Inflammatory macrophage treated with lipopolysaccharide for 4 hours (primary cell): ENCODE data around the gene HDAC4.
A peak's percentile ranks its signal among the peaks of the same experiment; 100 is the strongest.
"Not testable (repeated sequence)": the region's sequence is repeated elsewhere in the genome, so short reads cannot be mapped to it uniquely, and the experiment has no call there.

ENCODE experiments used
- DNase-seq: peaks from one replicate; pipeline ENCODE4 v3.0.0-alpha.2; 2020

HDAC4 gene

GRCh38 chr2:239051891-239052445 is 348.9 kb downstream of the HDAC4 start:
- no peak for DNase-seq

GRCh38 chr2:239050252-239050649 is 350.6 kb downstream of the HDAC4 start:
- DNase-seq = no peak

- no peak for DNase-seq
Measured at GRCh38 chr2:239049421-239050251, 351.2 kb downstream of the HDAC4 start.

DNA sequence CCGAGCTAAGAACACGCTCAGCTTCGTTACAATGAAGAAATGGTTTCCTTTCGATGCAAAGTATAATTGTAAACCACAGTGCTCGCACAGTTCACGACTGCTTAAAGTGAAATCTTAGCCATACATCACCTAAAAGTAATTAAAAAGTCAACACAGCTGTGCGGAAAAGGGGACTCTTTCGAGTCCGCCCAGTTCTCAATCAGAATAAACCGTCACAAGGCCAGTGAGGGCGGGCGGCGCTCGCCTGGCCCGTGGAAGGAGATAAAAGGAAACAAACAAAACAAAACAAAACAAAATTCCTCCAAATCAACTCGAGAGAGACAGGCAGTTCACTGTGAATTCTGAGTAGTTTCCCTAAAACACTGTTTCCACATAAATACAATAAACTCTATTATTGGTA is 352.1 kb downstream of the HDAC4 start:
- DNase-seq = no peak

GRCh38 chr2:239047861-239048260 is 353.0 kb downstream of the HDAC4 start:
- no peak for DNase-seq

DNA sequence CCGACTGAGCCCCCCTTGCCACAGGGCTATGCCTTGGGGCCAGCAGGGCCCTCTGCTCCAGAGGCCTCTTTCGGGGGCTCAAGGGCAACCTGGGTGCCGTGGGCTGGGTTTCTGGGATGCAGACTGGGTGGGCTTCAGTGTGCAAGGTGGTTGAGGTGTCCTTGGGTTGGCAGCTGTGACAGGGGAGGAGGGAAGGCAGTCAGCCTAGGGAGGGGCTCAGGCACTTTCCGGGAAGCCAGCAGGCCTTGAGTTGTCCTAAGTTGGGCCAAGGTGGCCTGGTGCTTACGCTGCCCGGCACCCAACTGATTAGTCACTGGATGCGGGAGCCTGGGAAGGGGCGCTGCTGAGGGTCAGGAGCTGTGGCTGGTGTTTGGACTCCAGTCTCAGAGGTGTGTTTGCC is 353.4 kb downstream of the HDAC4 start:
- DNase-seq = no peak

GRCh38 chr2:239046822-239047221 is 354.0 kb downstream of the HDAC4 start:
- DNase-seq = no peak

DNA sequence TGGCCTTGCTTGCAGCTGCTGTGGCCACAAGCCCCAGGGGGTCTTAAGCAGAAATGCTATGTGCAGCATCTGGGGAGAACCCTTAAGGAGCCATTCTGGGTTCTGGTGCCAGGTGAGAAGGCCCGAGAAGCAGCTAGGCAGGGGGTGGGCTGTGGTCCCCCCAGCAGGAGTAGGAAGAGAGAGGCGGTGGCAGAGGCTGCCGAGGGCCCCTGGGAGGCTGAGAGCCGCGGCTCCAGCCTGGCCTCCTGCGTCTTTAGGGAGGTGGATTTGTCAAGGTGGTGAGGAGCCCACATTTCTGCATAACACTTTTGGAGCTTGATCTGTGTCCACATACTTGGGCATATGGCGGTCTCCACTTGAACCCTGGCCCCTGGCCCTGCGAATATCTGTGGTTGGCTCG is 356.5 kb downstream of the HDAC4 start:
- DNase-seq = no peak

DNA sequence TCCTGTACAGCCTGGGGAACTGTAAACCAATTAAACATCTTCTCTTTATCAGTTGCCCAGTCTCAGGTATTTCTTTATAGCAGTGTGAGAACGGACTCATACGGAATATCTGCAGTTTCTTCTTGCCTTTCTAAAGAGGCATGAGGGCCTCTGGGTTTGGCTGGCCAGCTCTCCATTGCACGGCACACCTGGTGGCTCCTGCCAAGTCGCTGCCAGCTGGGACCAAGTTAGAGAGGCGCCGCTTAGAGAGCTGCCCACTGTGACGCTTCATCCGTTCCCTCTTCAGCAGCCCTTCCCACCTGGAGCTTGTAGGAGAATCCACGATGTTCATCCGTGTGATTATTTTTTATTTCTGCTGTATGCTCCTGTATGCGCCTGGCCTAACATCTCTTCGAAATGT is 357.5 kb downstream of the HDAC4 start:
- no peak for DNase-seq

DNA sequence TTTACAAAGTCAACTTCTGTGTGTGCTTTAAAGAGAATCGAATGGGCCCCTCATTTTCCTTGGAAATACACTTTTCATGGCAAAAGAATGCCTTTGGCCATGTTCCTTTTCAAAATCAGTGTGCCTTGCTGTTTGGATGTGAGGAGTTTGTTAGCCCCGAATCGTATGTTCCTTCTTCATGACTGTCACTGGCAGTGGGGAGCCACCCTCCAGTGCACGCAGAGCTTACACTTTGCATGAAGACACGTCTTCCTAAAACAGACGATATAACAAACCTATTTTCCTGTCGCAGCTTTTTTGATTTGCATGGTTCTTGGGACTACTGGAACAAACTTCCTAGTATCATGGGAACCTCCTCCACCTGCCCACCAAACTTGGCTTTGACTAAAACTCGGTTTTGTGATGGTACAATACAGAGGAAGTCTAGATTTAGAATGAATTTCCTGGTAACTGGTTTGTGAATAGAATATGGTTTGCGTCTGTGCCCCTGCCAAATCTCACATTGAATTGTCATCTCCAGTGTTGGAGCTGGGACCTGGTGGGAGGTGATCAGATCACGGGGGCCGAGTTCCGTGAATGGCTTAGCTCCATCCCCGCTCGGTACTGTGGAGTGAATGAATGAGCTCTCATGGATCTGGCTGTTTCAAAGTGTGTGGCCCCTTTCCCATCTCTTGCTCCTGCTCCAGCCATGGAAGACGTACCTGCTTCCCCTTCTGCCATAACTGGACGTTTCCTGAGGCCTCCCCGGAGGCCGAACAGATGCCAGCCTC is 358.1 kb downstream of the HDAC4 start:
- no peak for DNase-seq

DNA sequence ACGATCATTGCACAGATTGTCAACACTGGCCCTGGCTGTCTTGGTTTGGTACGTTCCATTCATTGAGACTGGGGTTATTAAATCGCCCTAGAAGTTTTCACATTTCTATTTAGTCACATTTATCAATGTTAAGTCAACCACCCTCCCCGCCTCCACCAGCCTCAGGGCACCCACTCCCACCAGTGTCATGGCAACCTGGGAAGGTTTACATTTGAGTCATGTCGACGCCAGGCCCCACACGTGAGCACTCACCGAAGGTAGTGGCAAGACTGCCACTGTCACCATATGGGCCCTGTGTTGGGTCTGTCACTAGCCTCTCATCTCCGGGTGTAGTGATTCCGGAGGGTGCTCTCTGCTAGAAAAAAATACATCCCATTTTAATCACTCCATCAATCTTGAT is 358.8 kb downstream of the HDAC4 start:
- DNase-seq = no peak

DNA sequence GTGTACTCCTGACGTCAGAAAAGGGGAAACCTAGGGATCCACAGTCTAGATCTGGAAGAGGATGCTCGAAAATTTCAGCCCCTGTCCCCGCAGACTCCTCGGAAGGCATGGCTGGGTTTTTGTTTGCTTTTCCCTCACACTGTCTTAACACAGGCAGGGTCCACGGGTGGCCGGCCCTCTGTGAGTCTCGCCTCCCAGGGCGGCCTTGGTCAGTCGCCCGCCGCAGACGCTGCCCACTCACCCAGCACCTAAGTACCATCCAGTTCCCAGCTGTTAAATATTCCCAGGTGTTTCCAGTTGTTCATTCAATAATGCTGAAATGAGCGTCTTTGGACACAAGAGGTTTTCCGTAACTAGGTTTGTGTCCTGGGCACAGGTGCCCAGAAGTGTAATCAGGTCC is 359.8 kb downstream of the HDAC4 start:
- DNase-seq = no peak

GRCh38 chr2:239040152-239040761 is 360.6 kb downstream of the HDAC4 start:
- DNase-seq = no peak

DNA sequence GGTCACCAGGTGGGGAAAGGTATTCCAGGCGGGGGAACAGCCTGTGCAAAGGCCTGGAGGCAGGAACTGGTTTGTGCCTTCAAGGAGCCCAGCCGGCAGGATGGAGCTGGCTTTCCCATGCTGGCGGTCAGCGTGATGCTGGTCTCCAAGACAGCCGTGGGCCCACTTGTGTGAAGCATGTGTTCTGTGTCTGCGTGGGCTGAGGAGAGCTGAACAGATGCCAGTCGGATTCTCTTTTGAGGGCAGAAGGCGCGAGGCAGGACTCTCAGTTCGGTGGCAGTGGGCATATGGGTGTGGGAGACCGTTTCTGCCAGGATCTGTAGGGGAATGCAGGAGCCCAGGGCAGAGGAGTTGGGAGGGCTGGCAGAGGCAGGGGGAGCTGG is 361.4 kb downstream of the HDAC4 start:
- DNase-seq = no peak

GRCh38 chr2:239038773-239039478 is 361.9 kb downstream of the HDAC4 start:
- DNase-seq = no peak

- not testable (repeated sequence) for DNase-seq
Measured at GRCh38 chr2:239038284-239038683, 362.5 kb downstream of the HDAC4 start.

- DNase-seq = no peak
Measured at GRCh38 chr2:239037559-239037910, 363.3 kb downstream of the HDAC4 start.

DNA sequence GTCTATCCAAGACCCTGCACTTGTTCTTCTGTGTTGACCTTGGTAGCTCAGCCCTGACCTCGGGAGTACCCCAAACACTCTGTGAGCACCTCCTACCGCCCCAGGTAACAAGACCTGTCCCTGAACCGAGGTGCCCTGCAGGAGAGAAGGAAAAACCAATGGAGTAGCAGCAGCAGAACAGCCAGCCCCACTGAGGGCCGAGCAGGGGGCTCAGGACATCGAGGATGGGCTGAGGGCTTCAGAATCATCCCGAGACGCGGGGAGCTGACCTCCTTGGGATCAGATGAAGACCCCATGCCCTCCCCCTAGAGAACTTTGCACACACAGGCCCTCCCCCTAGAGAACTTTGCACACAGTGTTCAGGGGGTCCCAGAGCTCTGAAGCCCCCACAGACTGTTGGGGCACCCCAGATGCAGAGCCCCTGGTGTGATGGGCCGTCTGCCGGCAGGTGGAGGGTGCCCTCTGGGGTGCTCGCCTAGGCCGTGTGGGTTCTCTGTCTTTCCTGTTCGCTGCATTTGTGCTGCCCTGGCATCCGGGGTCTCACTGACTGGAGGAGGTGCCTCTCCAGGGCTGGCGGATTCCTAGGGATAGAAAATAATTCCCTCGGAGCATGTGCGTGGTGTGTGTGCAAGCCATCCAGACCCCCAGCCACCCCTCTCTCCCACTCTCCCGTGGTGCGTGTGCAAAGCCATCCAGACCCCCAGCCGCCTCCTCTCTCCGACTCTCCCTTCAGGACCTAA is 363.8 kb downstream of the HDAC4 start:
- DNase-seq = no peak

DNA sequence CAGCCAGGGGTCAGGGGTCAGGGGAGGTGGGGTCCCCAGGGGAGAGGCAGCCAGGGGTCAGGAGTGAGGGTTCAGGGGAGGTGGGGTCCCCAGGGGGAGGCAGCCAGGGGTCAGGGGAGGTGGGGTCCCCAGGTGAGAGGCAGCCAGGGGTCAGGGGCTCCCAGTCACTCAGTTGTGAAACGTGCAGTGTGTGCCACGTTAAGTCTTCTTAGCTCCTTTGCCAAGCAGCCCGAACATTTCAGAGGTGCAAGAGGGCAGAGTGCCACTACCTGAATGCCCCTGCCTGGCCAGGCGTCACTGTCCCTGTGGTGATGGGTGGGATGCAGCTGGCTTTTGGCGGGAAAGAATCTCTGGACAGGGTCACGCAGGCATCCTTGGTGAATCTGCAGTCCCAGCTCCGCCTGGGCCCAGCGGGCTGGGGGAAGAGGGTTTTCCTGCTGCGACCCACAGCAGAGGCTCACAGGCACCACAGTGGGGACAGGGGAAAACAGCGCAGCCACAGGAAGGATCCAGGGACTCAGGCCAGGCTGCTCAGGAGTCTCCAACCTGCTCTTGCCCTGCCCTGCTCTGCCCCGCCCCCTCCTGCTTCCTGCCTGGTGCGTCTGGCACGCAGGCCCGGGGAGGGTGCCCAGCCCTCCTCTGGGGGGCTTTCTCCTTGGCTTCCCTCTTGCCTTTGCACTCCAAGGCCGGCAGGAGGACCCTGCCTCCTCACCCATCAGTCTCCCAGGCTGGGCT is 364.7 kb downstream of the HDAC4 start:
- DNase-seq = no peak

DNA sequence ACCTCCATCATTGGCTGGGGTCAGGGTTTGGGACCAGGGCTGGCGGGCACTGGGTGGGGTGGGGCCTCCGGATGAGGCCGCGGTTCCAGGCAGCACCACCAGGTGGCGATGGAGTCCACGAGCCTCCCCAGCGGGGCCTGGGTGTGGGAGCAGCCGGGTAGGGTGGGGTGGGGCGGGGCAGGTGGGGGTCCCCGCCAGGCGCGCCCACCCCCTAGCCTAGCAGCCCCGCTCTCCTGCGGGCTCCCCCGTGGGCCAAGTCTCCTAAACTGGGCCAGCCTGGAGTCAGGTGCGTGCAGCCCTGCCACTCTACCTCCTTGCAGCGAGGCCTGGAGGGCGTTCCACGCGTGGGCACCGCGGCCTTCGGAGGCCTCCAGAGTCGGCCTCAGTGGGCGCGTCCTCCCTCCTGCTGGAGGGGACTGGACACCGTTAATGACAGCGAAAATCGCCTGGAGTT is 365.4 kb downstream of the HDAC4 start:
- peak; percentile 5 for DNase-seq

DNA sequence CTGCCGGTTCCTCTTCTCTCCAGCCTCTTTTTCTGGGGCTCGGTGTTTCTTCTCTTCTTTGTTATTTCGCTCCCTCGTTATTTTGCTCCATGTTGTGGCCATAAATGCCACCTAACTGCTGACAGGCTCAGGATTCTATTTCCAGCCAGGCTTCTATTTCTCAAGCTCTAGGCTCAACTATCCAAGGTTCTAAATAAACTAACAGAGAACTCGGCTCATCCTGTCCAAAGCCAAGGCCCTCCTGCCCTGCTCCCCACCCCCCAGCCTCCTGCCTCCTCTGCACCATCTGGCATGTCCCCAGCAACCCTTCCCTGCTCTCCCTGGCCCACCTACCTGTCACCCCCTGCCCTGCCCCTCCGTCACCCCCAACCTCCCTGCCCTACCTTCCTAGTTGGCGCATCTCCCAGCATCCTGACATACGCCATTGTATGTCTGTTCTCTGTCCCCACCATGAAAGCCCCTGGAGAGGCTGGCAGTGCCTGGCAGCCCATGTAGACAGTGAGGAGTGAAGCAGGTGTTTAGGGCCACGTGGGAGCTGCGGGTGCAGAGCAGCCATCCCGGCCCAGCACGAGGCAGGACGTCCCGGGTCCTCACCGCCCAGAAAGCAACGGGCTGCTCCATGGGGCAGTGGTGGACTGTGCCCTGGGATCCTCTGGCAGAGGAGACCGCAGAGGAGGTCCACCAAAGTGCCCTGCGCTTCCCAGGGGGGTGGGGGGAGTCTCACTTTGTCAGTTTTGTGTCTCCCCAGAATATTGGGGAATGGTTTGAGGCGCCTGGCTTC is 366.1 kb downstream of the HDAC4 start:
- DNase-seq = no peak
